Retinal pigment epithelial cell (primary cell): Measurements from ENCODE around the gene PXT1.

Experiments
- DNase-seq: peaks from one replicate; pipeline ENCODE4 v3.0.0-alpha.2; 2010; ENCODE audit warnings: low read depth
- H3K4me3 ChIP-seq: 2 replicates; pipeline ENCODE4 v1.5.1; 2011; ENCODE audit warnings: mild to moderate bottlenecking, low read length, control low read depth, moderate library complexity
- TF ChIP-seq, protein P1 (sequence below): conservative IDR thresholded peaks from 2 replicates; pipeline ENCODE4 v1.5.1; 2011; ENCODE audit warnings: low read depth, low read length, control low read depth, inconsistent platforms

The PXT1 gene

DNA sequence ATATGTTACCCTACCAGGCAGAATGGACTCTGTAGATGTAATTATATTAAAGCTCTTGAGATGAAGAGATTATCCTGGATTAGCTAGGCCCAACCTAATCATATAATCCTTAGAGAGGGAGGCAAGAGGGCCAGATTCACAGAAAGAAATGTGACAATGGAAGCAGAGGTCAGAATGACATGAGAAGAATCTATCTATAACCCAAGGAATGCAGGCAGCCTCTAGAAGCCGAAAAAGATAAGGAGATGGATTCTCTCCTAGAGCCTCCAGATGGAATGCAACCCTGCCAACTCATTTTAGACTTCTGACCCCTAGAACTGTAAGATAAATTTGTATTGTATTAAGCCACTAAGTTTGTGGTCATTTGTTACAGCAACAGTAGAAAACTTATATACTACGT is 12.3 kb downstream of the PXT1 start:
- H3K4me3 ChIP-seq = no peak overlapping the region
- TF ChIP-seq, protein P1, sequence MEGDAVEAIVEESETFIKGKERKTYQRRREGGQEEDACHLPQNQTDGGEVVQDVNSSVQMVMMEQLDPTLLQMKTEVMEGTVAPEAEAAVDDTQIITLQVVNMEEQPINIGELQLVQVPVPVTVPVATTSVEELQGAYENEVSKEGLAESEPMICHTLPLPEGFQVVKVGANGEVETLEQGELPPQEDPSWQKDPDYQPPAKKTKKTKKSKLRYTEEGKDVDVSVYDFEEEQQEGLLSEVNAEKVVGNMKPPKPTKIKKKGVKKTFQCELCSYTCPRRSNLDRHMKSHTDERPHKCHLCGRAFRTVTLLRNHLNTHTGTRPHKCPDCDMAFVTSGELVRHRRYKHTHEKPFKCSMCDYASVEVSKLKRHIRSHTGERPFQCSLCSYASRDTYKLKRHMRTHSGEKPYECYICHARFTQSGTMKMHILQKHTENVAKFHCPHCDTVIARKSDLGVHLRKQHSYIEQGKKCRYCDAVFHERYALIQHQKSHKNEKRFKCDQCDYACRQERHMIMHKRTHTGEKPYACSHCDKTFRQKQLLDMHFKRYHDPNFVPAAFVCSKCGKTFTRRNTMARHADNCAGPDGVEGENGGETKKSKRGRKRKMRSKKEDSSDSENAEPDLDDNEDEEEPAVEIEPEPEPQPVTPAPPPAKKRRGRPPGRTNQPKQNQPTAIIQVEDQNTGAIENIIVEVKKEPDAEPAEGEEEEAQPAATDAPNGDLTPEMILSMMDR = no peak
- DNase-seq = no peak

DNA sequence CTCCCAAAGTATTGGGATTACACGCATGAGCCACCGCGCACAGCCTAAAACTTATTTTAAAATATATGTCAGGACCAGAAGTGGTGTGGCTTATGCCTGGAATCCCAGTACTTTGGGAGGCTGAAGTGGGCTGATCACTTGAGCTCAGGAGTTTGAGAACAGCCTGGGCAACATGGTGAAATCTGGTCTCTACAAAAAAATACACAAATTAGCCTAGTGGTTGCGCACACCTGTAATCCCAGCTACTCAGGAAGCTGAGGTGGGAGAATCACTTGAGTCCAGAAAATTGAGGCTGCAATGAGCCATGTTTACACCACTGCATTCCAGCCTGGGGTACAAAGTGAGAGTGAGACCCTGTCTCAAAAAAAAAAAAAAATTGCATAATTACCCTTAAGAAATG is 13.7 kb downstream of the PXT1 start:
- no peak overlapping the region for H3K4me3 ChIP-seq
- DNase-seq = no peak
- TF ChIP-seq, protein P1 = no peak

DNA sequence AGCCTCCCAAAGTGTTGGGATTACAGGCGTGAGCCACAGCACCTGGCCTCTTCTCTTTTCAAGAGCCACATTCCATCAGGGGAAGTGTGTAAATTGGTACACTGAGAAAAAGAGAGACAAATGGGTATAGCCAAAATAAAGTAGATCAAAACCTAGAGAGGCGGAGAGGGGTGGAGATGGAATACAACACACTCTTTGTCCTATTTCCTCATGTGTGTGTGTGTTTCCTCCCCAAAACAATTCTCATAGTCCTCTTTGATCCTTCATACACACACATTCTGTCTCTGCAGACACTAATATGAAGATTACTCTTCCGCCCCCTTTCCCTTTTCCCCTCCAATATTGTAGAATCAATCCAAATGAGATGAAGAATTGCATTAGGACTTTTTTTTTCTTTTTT is 16.0 kb downstream of the PXT1 start:
- H3K4me3 ChIP-seq = no peak overlapping the region
- no peak for DNase-seq
- TF ChIP-seq, protein P1 = no peak

DNA sequence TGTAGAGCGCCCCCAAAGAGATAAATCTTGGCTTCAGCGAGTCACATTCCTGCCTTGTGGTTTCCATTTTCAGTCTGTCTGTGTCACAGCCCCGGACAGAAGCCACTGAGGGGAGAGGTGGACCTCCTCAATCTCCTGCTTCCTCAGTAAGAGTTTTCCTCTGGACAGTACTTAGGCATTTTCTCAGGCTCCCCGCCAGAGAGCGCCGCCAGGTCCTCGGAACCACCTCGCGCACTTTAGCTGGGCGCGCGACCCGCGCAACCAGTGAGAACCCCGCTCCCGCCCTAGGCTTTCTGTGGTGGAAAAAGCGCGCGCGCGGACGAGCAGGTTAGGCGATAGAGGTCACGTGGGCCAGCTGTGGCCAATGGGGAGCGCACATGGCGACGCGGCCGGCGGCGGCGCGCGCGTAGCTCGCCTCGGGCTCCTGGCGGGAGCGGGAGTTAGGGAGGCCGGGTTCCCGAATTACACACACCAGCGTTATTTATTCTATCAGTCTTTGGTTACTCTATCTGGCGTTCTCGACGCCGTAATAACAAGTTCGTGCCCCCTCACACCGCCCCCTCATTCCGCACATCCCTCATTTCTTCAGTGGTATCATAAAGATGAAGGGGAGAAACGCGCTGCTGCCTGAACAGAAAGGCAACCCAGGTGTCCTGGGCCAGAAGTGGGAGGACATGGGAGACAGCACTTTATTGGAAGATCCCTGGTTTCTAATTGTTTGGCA is 19.4 kb downstream of the PXT1 start:
- peak overlapping the region; percentile 63 for H3K4me3 ChIP-seq
- peak; percentile 93 for DNase-seq
- TF ChIP-seq, protein P1 = peak; percentile 75

DNA sequence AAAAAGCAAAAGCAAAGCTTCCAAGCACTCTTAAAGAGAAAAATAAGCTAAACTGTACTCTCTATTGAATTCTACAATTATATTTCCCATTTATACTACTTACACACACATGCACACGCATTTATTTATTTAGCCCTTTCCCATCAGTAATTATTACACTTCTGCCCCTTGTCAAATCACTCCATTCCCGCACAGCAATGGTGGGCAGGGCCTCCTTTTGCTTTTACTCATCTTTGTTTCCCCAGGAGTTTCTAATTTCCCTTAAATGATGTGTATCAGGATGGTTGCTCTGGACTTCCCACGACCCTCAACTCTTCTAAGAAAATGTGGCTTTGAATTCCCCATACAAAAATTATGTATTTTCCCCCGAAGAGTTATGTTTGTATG is 19.9 kb downstream of the PXT1 start:
- TF ChIP-seq, protein P1 = no peak
- H3K4me3 ChIP-seq = peak overlapping the region; percentile 49
- no peak for DNase-seq

DNA sequence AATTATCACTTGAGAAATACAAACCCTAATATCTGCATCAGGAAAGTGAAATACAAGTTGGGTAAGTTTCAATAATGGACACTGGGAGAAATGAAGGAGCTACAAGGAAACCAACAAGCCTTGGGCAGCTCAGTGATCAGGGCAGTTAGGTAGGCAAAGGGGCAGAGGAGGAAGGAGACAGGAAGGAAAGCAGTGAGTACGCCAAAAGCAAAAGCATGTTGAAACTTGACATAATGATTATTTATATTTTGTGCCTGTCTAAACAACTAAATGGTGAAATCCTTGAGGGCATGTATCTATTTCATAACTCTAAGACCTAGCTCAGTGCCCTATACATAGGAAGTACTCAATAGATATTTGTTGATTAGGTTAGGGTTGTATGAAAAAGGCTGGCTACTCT is 23.3 kb downstream of the PXT1 start:
- TF ChIP-seq, protein P1 = no peak
- no peak overlapping the region for H3K4me3 ChIP-seq
- no peak for DNase-seq

DNA sequence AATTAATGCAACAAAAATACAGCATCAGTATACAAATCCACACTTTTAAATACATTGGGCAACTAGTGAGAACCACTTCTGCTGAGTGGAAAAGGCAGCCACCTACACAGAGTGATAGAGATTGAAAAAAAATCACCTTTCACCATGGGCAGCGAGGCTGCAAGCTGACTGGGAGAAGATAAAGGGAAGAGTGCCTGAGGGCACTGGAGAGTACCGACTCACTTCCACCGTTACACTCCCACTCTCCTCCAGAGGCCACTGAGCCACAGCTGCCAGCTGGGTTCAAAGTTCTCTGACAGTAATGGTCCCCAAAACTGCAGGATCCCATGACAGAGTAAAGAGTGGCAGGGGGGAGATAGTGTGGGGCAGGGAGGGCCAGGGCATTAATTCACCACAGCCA is 24.1 kb downstream of the PXT1 start:
- H3K4me3 ChIP-seq = no peak overlapping the region
- TF ChIP-seq, protein P1 = no peak
- DNase-seq = no peak
